Astrocyte of the hippocampus (primary cell): ENCODE results near the gene SHQ1.
"Not testable (repeated sequence)": the region's sequence is repeated elsewhere in the genome, so short reads cannot be mapped to it uniquely, and the experiment has no call there.

ENCODE experiments used
- DNase-seq: peaks from one replicate; pipeline ENCODE4 v3.0.0; 2011; ENCODE audit warnings: low read depth, low spot score

Gene SHQ1

DNA sequence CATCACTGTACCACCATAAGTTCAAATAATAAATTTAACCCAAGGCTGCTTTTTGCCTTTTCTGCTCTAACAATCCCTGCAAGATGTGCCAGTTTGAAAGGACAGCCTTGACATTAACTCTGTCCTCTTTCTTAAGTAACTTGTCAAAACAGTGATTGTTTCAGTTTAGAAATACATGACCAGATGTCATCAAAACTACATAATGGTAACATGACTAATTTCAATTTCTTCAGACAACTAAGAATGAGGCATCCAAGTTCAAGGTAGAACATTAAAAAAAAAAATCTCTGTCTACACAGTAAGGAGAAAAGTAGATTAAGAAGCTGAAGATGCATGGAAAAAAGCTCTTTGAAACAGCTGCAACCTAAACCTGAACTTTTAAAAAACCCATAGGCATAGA, 47.4 kb downstream of the SHQ1 start:
- no peak for DNase-seq

DNA sequence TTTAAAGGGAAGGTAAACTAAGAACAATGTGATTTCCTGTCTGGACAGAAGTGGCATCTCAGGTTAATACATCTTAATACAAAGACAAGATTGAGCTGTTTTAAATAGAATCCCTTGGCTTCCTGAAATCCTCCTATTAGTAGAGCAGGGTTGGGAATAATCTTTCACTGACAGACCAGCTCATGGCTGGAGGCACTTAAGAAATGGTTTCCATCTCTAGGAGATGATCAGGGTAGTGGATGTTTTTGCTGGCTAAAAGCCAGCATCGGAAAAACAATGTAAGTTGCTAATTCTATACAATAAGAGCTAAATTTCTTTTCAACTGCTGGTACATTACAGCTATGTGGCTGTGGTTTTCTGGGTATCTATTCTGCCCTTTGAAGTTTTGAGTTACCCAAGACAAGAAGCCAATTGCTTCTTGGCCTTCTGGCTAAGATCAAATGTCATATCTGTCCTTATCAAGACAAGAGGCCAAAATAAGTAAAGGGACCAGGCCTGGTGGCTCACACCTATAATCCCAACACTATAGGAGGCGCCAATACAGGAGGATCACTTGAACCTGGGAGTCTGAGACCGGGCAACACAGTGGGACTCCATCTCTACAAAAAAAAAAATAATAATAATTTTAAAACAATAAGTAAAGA, 49.6 kb downstream of the SHQ1 start:
- no peak for DNase-seq

DNA sequence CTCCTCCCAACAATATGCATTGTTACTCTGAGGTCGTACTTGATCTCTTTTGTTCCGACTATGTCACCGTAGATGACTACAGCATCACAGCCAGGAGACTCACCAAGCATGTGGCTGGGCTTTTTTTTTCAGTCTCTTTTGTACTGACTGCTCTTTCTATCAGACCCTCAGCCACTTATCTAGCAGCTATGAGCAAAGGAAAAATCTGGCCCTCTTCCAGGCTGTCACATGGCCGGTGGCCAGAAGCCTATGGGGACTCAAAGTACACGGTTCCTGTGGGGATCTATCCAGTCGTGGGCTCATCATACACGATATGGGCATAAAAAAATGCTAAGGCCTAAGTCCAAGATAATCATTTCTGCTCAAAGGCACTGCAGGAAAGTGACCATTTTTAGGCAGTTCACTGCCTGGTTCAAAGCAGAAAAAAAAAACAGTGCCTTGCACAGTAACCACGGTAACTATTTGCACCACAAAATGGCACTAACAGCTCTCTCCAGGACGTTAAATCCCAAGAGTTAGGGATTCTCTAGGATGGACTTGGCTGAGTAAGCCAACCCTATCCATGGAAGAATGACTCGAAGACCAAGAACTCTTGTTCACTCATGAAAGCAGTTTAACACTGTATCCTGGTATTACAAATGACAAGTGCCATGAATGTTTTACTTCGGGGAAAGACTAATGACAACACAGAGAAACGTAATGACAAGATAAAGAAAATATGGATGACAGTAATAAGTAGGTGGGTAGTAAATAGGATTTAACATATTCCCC, 50.3 kb downstream of the SHQ1 start:
- DNase-seq = peak; percentile 64

DNA sequence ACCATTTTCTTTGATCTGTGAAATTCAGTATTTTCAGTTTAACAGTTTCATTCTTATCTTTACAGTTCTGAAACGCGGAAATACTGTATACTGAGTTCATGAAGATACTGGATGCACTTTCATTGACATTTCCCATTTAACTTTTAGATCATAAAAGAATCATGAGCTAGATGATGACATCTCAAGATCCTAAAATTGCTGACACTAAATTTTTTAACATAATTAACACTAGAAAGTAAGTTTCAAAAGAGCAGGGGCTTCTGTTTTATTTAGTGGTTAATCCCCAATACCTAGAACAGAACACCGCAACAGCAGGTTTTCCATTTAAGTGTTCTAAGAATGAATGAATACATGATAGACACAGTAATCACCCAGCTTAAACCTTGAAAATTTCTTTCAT, 54.2 kb downstream of the SHQ1 start:
- no peak for DNase-seq

DNA sequence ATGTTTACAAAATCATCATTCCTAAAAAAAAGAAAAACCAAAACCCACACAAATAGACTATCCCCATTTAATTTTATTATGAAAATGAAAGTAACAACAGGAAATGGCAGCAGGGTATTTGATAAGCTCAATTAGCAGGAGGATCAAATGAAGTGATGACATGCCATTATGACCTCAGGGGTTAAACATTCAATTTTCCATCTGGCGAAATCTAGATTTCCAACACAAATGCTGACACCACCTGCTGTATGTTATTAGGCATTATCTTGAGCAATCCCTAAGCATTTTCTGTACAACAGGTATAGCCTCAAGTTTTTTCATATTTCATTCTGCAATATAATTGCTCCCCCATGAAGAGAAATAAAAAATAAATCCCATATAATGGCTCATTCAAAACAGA, 57.1 kb downstream of the SHQ1 start:
- no peak for DNase-seq

DNA sequence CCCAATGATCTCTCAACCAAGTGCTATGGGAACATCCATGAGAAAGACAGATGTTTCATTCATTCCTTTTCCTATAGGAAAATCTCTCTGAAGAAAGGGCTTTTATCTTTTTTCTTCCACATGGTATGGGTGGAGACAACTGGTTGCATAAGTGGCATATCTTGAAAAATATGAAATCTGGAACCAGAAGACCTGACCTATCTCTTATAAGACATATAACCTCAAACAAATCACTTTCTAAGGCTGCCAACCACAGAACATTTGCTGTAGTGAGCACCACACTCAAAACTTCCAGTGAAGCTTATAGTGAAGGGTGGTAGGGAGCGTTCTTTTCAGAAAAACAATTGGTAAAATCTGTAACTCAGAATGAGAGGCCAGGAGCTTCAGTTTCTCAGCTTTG, 58.5 kb downstream of the SHQ1 start:
- DNase-seq = no peak

DNA sequence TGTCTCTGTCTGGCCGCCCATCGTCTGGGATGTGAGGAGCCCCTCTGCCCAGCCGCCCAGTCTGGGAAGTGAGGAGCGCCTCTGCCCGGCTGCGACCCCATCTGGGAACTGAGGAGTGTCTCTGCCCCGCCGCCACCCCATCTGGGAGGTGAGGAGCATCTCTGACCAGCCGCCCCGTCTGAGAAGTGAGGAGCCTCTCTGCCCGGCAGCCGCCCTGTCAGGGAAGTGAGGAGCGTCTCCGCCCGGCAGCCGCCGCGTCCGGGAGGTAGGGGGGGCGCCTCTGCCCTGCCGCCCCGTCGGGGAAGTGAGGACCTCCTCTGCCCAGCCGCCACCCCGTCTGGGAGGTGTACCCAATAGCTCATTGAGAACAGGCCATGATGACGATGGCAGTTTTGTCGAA, 60.0 kb downstream of the SHQ1 start:
- DNase-seq = not testable (repeated sequence)

DNA sequence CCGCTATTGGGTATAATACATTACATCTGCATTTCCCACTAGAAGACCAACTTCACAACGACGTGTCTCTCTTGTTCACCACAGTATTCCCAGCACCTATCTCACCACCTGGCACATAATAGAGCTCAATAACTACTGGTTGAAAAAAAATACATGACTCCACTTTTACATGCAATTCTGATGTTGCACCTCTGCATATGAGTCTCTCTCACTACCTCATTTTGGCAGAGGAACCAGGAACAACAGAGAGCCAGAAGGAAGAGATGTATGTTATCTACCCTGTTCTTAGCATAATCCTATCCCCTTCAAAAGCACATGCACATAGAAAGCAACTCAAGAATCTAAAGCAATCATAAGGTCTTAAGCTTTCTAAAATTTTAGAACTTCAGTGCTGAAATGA, 61.6 kb downstream of the SHQ1 start:
- no peak for DNase-seq

DNA sequence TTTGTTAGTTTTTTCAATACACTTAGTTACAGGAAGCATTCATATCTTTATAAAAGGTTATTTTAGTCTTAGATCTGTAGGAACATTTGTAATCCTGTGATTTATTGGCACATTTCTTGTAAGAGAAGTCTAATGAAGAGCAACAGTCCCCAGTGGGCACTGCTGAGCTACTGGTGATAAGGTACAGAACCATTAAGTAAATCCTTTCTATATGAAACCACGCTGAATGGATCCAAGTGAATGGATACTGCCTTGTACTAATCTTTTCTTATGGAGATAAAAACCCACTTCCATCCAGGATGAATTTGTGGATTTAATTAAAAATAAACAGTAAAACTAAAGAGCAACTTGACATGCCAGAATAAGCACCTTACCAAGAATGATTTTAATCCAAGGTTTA, 64.0 kb downstream of the SHQ1 start:
- no peak for DNase-seq

DNA sequence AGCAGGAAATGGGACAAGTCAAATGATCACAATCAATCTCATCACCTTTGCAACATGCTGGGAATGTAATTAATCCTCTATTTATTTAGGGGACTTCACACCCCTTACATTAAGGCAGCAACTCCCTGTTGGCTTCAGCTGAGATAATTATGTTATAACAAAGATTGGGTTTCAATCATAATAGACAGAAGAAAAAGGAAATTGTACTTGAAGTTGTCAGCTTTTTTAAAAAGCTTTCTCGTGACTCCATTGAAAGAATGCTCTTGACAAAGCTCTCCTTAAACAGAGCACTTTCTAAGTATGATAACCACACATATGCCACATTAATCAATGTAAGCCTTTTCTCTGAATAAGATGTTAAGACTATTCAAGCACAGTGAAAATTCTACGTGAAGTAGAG, 65.7 kb downstream of the SHQ1 start:
- no peak for DNase-seq

DNA sequence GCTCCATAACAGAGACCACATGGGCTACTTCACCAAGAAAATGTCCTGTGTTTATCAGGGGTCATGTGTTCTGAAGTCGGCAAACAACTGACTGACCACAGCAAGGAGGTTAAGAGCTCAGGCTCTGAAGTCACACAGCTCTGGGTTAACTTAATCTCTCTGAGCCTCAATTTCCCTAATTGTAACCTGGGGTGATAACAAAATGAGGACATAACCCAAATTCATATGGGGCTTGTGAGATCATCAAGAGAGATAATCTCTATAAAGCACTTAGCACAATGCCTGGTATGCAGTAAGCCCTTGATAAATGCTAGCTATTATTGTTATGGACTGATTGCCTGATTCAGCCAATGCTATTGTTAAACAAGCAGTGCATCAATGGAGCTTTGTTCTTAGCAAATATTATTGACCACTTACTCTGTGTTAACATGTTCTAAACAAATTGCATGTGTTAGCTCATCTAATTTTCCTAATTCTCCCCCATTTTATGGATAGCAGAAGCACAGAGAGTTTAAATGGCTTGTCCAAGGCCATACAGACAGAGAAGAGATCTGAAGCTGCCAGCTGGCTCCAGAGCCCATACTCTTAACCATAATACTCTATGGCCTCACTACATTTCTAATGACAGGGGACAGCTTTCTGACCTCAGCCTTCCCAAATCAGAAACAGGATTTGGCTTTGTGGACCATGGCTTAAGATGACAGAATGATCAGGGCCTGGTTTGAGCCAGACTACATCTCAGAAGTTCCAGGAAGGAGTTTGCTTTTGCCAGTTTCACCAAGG, 78.3 kb downstream of the SHQ1 start:
- no peak for DNase-seq

DNA sequence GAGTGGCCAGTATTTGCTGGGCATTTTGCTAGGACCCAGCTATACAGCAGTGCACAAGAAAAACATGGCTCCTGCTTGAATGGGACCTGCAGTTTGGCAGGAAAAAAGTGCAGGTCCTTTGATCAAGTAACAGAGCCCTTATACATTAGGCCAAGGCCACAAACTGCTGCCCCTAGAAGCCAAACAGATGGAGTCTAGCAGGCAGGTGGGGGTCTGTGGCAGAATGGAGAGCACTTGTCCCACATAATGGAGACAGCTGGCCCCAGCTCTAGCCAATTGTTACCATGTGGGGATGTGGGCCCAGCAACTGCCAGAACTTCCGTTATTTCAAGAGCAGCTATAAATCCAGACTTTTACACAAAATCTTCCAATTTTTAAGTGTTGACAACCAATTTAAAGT, 79.3 kb downstream of the SHQ1 start:
- DNase-seq = no peak

DNA sequence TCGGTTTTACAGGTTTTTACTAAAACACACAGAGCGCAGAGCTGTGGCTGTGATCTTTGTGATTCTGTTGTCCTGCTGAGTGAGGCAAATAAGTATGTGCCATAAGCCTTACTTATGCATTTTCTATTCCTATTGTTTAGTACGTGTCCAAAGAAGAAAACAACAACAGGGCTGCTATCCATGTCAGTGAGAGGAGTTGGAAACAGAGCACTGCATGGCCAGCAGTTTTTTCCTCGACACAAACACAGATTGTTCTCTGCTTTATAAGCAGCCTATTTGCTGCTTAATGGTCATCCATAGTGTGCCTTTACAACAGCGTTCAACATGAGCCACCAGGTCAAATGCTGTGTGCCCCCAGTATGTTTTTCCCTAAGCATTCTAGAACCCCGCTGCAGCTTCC, 79.8 kb downstream of the SHQ1 start:
- no peak for DNase-seq

DNA sequence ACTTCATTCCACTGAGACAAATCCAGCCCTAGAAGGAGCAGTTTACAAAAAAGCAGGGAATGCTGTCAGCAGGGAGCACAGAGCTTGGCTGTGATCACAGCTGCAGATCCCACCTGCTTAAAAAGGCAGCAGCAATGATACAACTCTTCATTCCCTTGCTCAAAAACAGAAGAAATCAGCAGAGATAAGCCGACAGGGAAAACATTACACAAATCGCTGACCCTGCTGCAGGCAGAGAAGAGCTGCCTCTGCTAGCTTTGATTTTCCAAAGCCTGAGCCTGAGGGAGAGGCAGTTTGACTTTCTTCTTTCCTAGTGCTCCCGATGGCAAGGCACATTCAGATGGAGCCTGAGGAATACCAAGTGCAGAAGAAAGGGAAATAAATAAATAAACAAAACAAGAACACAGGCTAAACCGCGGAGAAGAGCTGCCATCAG, 80.2 kb downstream of the SHQ1 start:
- peak; percentile 26 for DNase-seq

DNA sequence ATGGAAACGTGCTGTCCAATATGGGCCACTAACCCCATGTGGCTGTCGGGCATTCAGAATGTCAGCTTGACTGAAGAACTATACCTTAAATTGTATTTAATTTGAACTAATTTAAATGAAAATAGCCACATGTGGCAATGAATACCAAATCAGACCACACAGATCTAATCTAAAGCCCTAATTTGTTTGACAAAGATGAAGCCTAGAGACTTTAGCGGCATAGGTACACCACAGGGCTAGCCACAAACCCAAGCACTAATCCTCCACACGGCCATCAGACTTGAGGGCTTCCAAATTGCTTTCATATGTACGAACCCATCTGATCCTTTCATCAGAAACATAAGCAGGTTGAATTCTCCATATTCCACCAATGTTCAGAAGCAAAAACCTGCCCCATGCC, 81.4 kb downstream of the SHQ1 start:
- no peak for DNase-seq

DNA sequence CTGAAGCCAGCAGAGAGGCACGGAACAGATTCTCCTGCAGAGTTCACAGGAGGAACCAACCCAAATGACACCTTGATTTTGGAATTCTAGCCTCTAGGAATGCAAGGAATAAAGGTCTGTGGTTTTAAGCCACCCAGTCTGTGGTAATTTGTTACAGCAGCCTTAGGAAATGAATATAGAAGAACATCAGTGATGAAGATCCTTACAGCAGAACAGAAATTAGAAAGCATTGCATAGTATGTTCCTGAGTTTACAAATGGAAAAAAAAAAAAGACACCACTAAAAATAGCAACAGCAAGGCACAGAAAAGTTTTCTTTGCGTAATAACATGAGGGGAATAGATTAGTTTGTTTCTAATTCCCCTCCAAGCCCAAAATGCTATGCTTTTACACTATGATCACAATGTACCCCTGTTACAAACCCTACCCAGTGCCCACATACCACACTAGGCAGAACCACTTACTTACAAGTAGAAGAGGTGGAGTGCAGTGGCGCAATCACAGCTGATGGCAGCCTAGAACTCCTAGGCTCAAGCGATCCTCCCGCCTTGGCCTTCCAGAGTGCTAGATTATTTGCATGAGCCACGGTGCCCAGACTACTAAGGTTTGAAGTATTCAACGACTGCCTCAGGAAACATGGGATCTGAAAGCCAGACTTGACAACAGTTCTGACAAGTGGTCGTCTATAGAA, 84.3 kb downstream of the SHQ1 start:
- peak; percentile 44 for DNase-seq

DNA sequence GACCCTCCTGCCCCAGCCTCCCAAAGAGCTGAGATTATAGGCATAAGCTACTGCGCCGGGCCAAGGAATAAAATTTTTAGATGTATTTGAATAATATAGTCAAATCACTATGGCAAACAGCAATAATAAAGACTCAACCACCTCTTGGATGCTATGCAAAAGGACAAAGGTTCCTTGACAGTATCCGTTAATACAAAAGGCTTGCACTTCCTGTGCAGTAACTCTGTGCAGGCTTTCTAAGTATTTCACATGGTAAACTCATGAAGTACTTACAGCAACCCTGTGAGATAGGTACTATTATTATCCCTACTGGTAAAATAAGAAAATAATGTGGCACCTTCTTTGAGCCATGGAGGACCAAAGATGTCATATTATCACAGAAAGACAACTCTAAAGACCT, 86.8 kb downstream of the SHQ1 start:
- DNase-seq = no peak

DNA sequence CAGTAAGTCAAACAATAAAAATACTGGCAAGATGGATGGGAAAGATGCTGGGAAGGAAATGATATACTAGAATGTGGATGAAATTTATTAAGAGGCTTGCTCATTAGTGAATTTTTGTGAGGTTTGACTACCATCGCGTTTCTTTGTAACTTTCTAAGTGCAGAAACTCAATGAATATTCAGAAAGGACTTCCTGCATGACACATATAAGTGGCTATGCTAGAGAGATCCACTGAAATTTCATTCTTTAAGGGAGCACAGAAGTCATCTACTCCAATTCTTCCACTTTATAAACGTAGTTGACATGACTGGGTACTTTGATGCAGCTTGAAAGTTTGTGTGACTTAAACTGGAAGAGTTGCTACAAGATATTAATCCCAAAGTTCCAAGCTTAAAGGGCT, 88.0 kb downstream of the SHQ1 start:
- no peak for DNase-seq

DNA sequence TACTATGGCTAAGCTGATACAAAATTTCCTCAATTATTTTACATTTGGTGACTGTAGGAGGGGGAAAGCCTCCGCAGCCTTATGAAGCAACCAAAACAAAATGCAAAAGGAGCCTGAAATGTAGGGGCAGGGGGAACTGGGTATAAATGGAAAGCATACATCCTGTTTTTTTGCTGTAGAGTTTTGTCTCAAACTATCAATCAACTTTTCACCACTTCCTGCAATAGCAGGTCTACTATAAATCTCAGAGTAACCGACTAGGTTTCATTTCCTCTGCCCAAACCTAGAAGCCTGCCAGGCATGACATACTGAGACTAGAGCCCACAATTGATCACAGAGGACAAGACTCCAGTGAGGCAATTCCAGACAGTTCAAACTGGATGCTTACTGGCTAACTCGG, 91.3 kb downstream of the SHQ1 start:
- no peak for DNase-seq

DNA sequence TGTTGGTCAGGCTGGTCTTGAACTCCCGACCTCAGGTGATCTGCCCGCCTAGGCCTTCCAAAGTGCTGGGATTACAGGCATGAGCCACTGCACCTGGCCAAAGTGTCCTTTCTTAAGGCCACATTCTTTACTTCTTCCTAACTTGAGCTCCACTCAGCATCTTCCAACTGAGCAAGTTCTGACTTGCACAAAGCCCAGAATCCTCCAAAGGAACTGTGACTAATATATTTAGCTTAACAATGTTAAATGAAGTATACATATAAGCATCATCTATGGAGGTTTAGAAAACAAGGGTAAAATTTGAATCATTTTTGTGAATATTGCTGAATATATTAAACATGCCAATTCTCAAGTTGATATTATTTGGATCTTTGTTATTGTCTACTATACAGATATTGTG, 93.7 kb downstream of the SHQ1 start:
- DNase-seq = no peak

DNA sequence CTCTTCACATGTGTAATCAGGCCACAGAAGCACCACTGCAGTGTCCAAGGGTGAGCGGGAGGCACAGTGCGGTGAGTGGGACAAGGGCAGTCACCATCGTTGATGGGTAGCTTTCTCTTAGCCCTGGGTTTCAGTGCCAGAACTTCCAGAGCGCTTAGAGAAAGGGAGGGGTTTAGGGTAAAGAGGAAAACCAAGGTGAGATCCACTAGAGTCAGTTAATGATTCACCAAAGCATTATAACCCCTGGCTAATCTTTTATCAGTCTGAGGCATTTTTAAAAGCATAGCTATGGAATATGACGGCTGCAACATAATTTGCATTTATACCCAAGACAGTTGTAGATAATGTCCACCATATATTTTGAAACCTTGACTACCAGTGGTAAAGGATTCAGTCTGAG, 94.8 kb downstream of the SHQ1 start:
- no peak for DNase-seq

DNA sequence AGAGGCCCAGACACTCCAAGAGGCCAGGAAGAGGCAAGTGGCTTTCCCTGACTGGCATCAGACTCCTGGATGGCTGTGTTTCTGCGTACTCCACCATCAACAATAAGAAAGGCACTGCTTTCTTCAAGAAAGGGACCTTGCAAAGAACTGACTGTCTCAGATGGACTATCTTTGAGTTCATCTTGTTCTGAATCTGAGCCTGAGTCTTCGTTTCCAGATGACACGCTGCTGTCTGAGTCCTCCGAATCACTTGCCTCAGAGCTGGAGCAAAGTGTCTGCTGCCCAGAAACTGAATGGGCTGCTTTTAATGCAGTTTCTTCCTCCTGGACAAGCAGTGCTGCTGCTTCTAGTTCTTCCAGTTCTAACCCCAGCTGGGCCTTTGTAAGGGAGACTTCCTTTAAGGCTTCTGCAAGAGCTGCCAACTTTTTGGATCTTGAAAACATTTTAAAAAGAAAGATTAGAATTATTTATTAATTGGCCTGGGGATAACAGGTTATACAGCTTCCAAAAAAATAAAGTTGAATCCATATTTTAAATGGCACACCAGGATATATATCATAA, 97.8 kb downstream of the SHQ1 start:
- no peak for DNase-seq
